Muscle of leg (tissue), 9 donors: ENCODE data around the gene DOC2A. TPM values are rescaled to one million over a fixed set of nuclear protein-coding genes. Genes with fewer than 3 reads are reported as not detected.

Experiments
- polyA plus RNA-seq, 8 donors: library from polyadenylated mRNA; unstranded; fragments of 120-200 nt; gene quantifications; one replicate each; pipeline versions ENCODE4 v1.2.1 to v1.2.3, GENCODE V29; 2013; ENCODE audit warnings: inconsistent platforms in 1 of 8, low replicate concordance in 1 of 8; ENCODE audit not compliant: insufficient read length in 8 of 8, insufficient read depth in 1 of 8
- total RNA-seq: library from RNA; stranded (reverse); fragments of 120-200 nt; gene quantifications from one replicate; pipeline ENCODE4 v1.2.4, GENCODE V29; 2013

Gene DOC2A
- total and polyA plus RNA-seq, 9 donors = 0.22 to 1.8 (median 0.81) TPM

Other genes starting within 250 kb of the DOC2A start
- not detected for gene ZG16, start 232.8 kb downstream of the DOC2A start, total RNA-seq
- under 1 TPM in 2 of 8 donors, not detected in 6; 0.05 to 0.13 TPM for gene ZG16, start 232.8 kb downstream of the DOC2A start, polyA plus RNA-seq
- gene KIF22, start 220.3 kb downstream of the DOC2A start, total RNA-seq = 26.2 TPM
- 10 to 100 TPM; 29.2 to 43.0 (median 39.6) TPM for gene KIF22, start 220.3 kb downstream of the DOC2A start, polyA plus RNA-seq
- gene MAZ, start 204.5 kb downstream of the DOC2A start, total RNA-seq = 121 TPM
- 100 to 1,000 TPM; 236 to 314 (median 273) TPM for gene MAZ, start 204.5 kb downstream of the DOC2A start, polyA plus RNA-seq
- 8.3 TPM for gene PRRT2, start 198.8 kb downstream of the DOC2A start, total RNA-seq
- 10 to 100 TPM; 11.9 to 28.5 (median 18.3) TPM for gene PRRT2, start 198.8 kb downstream of the DOC2A start, polyA plus RNA-seq
- gene PAGR1, start 194.9 kb downstream of the DOC2A start, total RNA-seq = 31.3 TPM
- gene PAGR1, start 194.9 kb downstream of the DOC2A start, polyA plus RNA-seq = 10 to 100 TPM; 28.7 to 46.4 (median 33.5) TPM
- 21.5 TPM for gene MVP, start 190.6 kb downstream of the DOC2A start, total RNA-seq
- 10 to 100 TPM; 14.5 to 30.0 (median 19.5) TPM for gene MVP, start 190.6 kb downstream of the DOC2A start, polyA plus RNA-seq
- 29.0 TPM for gene CDIPT, start 147.8 kb downstream of the DOC2A start, total RNA-seq
- gene CDIPT, start 147.8 kb downstream of the DOC2A start, polyA plus RNA-seq = 10 to 100 TPM; 36.2 to 52.8 (median 44.2) TPM
- 1.1 TPM for gene SEZ6L2, start 111.5 kb downstream of the DOC2A start, total RNA-seq
- 1 to 10 TPM; 2.2 to 8.4 (median 3.2) TPM for gene SEZ6L2, start 111.5 kb downstream of the DOC2A start, polyA plus RNA-seq
- gene ASPHD1, start 110.5 kb downstream of the DOC2A start, total RNA-seq = 0.09 TPM
- 1 to 10 TPM in 2 of 8 donors, under 1 TPM in 6; 0.36 to 1.6 (median 0.63) TPM for gene ASPHD1, start 110.5 kb downstream of the DOC2A start, polyA plus RNA-seq
- gene KCTD13, start 84.8 kb downstream of the DOC2A start, total RNA-seq = 4.3 TPM
- gene KCTD13, start 84.8 kb downstream of the DOC2A start, polyA plus RNA-seq = 10 to 100 TPM in 6 of 8 donors, 1 to 10 TPM in 2; 8.5 to 18.8 (median 12.2) TPM
- gene TMEM219, start 48.9 kb downstream of the DOC2A start, total RNA-seq = 49.5 TPM
- gene TMEM219, start 48.9 kb downstream of the DOC2A start, polyA plus RNA-seq = 10 to 100 TPM; 53.8 to 73.8 (median 62.0) TPM
- 28.0 TPM for gene TAOK2, start 37.2 kb downstream of the DOC2A start, total RNA-seq
- gene TAOK2, start 37.2 kb downstream of the DOC2A start, polyA plus RNA-seq = 10 to 100 TPM; 30.8 to 43.3 (median 38.8) TPM
- gene HIRIP3, start 15.4 kb downstream of the DOC2A start, total RNA-seq = 10.5 TPM
- gene HIRIP3, start 15.4 kb downstream of the DOC2A start, polyA plus RNA-seq = 10 to 100 TPM; 14.5 to 18.5 (median 17.1) TPM
- gene INO80E, start 14.8 kb downstream of the DOC2A start, total RNA-seq = 32.9 TPM
- 10 to 100 TPM; 29.5 to 41.8 (median 36.5) TPM for gene INO80E, start 14.8 kb downstream of the DOC2A start, polyA plus RNA-seq
- not detected for gene C16orf92, start 12.2 kb upstream of the DOC2A start, total RNA-seq
- not detected for gene C16orf92, start 12.2 kb upstream of the DOC2A start, polyA plus RNA-seq
- gene TLCD3B, start 20.2 kb upstream of the DOC2A start, total RNA-seq = 0.40 TPM
- gene TLCD3B, start 20.2 kb upstream of the DOC2A start, polyA plus RNA-seq = 1 to 10 TPM in 1 of 8 donors, under 1 TPM in 7; 0.25 to 1.7 (median 0.72) TPM
- 1,578 TPM for gene ALDOA, start 54.7 kb upstream of the DOC2A start, total RNA-seq
- 1,000 to 10,000 TPM; 1,252 to 2,647 (median 2,103) TPM for gene ALDOA, start 54.7 kb upstream of the DOC2A start, polyA plus RNA-seq
- gene PPP4C, start 65.0 kb upstream of the DOC2A start, total RNA-seq = 39.4 TPM
- 10 to 100 TPM; 64.6 to 77.4 (median 70.4) TPM for gene PPP4C, start 65.0 kb upstream of the DOC2A start, polyA plus RNA-seq
- 0.31 TPM for gene TBX6, start 80.9 kb upstream of the DOC2A start, total RNA-seq
- 1 to 10 TPM in 3 of 8 donors, under 1 TPM in 5; 0.18 to 1.3 (median 0.54) TPM for gene TBX6, start 80.9 kb upstream of the DOC2A start, polyA plus RNA-seq
- 13.9 TPM for gene YPEL3, start 85.2 kb upstream of the DOC2A start, total RNA-seq
- 10 to 100 TPM; 22.3 to 45.8 (median 28.3) TPM for gene YPEL3, start 85.2 kb upstream of the DOC2A start, polyA plus RNA-seq
- 3.3 TPM for gene GDPD3, start 102.5 kb upstream of the DOC2A start, total RNA-seq
- gene GDPD3, start 102.5 kb upstream of the DOC2A start, polyA plus RNA-seq = 1 to 10 TPM; 5.0 to 8.7 (median 6.1) TPM
- gene MAPK3, start 112.2 kb upstream of the DOC2A start, total RNA-seq = 14.9 TPM
- gene MAPK3, start 112.2 kb upstream of the DOC2A start, polyA plus RNA-seq = 10 to 100 TPM; 39.4 to 60.0 (median 43.1) TPM
- 4.7 TPM for gene CORO1A, start 172.6 kb upstream of the DOC2A start, total RNA-seq
- gene CORO1A, start 172.6 kb upstream of the DOC2A start, polyA plus RNA-seq = 10 to 100 TPM; 14.1 to 28.0 (median 20.5) TPM
- 81.7 TPM for gene BOLA2B, start 182.6 kb upstream of the DOC2A start, total RNA-seq
- gene BOLA2B, start 182.6 kb upstream of the DOC2A start, polyA plus RNA-seq = 10 to 100 TPM; 24.0 to 34.6 (median 30.5) TPM
- 11.9 TPM for gene SLX1A, start 182.8 kb upstream of the DOC2A start, total RNA-seq
- gene SLX1A, start 182.8 kb upstream of the DOC2A start, polyA plus RNA-seq = 10 to 100 TPM; 11.1 to 27.3 (median 17.7) TPM
- gene SULT1A3, start 188.2 kb upstream of the DOC2A start, total RNA-seq = 6.3 TPM
- gene SULT1A3, start 188.2 kb upstream of the DOC2A start, polyA plus RNA-seq = 1 to 10 TPM; 2.2 to 6.5 (median 4.2) TPM
- gene NPIPB13, start 237.5 kb upstream of the DOC2A start, total RNA-seq = 2.8 TPM
- 1 to 10 TPM; 1.8 to 8.3 (median 4.5) TPM for gene NPIPB13, start 237.5 kb upstream of the DOC2A start, polyA plus RNA-seq